GM20431 (cell line): Measurements from ENCODE around the gene CARD19.

Experiments
- in situ Hi-C: fragments of 300-500 bp; cut with MseI, MboI; formaldehyde crosslinking; loops from one replicate; pipeline ENCODE4 v1.15.0; 2020; ENCODE audit warnings: low sequenced_read_pairs; ENCODE audit not compliant: unreplicated experiment

The CARD19 gene

DNA sequence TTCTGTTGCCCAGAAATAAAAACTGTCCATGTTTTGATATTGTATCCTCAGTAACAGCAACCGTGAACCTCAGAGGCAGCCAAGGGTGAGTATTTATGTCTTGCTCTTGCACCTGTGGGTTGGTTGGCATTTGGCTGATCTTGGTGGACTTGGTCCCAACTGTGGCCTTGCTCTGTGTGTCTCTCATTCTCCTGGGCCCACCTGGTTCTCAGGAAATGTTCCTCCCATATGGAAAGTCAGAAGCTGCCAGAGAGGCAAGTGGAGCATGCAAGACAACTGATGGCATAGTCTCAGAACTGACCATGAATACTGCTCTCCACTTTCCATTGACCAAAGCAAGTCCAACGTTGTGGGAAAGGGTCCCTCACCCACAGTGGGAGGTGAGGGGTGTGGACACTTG lies 51.6 kb downstream of the CARD19 start:
- in situ Hi-C loops = loop anchor here (25.0 kb wide), 1 partner anchor 390 kb away; no protein-coding TSS in a partner anchor

DNA sequence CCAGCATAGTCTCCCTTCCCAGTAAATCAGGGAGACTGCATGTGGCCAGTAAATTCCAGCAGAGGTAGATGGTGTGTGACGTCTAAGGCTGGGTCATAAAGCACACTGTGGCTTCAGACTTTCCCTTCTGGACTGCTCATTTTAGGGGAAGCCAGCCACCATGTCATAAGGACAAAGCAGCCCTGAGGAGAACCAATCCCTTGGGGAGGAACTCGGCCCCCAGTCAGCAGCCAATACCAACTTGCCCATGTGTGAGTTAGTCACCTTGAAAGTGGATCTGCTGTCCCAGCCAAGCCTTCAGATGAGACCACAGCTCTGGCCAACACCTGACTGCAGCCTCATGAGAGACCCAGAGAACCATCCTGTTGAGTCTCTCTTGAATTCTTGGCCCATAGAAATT lies 52.7 kb downstream of the CARD19 start:
- in situ Hi-C loops = loop anchor here (25.0 kb wide), 1 partner anchor 389 kb away; no protein-coding TSS in a partner anchor

DNA sequence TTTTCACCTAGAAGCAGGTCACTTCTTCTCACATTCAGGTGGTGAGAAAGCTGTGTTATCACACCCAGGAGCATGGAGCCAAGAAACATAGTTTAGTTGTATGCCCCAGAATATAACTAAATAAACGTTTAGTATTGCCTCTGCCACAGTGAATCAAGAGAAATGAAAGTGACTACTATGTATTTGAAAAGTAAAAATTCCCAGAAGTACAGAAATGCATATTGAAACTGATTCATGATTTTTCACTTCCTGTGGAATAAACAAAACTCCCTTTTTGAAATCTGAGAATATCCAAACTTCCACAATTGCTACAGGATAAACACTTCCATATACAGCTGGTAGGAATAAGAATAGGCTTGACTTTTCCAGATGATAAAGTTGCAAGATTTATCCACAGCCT lies 53.3 kb downstream of the CARD19 start:
- in situ Hi-C loops = loop anchor here (25.0 kb wide), 1 partner anchor 388 kb away; no protein-coding TSS in a partner anchor

DNA sequence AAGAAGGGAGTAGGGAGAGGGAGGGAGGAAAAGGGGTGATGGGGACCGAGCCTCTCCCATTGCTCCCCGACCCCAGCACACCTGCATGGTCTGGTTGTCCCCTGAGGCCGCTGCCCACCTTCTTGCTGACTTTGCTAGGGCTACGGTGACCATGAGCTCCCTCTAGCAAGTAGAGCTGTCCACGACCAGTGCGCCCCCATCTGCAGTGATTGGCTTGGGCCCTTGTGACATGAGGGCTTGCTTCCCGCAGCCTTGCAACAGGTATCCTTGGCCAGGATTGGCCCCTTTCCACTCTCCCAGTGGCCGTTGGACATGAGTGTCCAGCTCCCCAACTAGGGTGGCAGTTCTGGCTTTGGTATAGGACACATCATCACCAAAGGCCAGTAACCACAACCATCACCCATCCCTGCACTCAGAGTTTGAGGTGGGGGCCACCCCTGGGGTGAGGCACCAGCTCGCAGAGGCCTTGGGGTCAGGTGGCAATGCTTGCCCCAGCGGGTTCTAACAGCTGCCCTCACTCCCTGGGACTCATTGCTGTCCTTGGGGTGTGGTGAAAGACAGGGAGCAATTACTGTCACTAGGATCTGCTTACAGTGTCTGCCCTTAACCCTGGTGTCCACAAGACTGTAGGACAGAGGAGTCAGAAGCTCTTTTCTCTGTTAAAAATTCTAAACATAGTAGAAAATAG lies 55.2 kb downstream of the CARD19 start:
- in situ Hi-C loops = no loop called here

DNA sequence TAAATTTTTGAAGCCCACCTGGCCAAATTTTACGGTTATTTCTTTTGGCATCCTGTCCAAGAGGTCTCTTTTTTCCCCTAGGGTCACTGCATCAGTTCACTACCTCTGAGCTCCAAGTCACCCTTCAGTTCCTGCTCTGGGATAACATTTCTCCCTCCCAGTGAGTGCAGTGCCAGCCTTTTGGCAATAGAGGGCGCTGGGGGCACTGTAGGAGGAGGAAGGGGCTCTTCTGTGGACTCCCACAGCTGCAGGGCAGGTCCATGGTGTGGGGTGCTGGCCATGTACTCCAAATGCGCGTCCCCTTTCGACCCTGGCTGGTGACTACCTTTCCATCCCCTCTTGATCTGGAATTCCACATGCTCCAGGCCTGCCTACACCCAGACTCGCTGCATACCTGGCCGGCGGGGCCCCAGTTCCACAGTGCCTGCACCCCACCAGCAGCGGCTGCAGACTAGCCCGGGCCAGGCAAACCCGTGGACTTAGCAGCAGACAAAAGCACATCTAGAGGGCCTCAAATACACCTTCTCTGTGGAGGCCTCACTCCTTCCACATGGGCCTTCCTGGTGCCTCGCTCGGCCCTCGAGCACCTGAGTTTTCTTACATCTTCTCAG lies 58.4 kb downstream of the CARD19 start:
- in situ Hi-C loops = no loop called here

DNA sequence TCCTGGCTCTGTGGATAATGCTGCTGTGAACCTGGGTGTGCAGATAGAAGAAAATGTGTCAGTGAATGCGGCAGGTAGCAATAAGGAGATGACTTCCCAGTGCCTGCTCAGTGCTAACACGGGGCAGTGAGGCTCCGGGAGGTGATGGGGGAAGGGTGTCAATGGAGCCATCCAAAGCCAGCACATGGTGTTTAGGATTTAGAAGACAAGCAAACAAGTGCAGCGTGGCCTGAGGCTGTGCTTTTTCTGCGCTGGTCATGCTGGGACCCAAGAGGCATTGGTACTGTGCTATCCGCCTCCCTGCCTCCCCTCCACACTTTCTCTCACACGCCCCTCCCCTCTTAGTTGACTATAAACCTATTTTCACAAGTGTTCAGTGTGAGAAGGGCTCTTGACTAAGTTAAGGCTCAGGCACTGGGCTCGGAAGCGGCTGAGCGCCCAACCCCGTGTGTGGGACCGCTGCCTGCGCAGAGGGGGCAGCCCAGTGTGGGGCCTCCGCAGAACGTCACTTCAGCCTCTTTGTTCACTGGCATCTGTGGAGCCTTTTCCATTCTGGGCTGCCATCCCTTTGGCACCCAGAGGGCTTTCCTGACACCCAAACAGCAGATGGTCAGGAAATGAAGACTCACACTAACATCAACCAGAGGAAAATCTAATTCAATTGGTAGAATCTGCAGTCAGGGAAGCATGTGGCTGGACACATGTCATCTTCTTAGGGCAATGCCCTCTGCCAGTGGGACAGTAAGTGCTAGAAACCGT lies 59.9 kb downstream of the CARD19 start:
- in situ Hi-C loops = no loop called here

DNA sequence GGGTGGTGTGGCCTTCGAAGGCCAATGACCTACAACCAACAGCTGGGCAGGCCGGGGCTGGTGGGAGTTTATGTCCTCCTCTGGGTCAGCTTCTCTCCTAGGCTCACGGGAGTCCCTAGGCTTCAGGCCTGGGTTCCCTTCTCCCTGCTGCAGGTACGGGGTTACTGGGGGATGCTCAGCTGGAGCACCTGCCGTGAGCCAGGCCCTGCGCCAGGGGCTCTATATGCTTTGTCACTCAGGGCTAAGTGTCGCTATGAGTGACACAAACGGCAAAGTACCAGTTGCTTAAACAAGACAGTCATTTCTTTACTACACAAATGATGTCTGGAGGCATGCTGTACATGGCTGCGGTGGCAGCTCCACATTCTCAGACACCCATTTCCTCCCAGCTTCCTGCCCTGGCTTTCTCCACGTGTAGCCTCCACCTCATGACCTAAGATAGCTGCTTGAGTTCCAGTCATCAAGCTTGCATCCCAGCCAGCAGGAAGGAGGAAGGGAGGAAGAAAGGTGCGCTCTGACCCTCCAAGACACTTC lies 60.5 kb downstream of the CARD19 start:
- in situ Hi-C loops = no loop called here

DNA sequence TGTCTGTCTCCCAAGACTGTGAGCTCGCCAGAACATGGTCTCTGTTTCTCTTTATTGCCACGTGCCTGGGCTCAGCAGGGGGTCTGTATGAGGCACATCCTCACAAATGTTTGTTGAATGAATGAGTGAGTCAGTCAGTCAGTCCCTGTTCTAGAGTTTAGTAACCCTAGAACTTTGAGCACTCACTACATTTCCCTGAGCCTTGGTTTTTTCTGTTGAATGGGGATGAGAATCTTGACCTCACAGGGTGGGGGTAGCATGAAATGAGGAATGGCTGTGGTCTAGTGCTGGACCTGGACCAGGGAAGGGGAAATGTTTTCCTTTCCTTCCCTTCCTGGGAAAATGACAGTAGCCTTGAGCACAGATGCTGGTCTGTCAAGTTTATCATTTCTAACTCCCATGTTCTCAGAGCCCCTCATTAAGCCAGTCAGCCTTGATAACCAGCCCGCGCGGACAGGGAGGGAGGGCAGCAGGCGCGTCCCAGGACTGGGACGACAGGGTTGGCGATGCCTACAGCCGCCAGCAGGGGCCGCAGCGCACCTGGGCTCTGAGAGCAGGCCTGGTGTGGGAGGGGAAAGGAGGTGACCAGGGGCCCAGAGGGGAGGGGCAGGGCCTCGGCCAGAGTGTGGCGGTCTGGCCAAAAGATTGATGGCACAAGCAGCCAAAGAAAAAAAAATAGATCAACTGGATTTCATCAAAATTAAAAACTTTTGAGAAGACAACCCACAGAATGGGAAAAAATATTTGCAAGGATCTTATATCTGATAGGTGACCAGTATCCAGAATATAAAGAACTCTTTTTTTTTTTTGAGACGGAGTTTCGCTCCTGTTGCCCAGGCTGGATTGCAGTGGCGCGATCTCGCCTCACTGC lies 63.8 kb downstream of the CARD19 start:
- in situ Hi-C loops = loop anchor here (10.0 kb wide), 1 partner anchor 145 kb away; no protein-coding TSS in a partner anchor

DNA sequence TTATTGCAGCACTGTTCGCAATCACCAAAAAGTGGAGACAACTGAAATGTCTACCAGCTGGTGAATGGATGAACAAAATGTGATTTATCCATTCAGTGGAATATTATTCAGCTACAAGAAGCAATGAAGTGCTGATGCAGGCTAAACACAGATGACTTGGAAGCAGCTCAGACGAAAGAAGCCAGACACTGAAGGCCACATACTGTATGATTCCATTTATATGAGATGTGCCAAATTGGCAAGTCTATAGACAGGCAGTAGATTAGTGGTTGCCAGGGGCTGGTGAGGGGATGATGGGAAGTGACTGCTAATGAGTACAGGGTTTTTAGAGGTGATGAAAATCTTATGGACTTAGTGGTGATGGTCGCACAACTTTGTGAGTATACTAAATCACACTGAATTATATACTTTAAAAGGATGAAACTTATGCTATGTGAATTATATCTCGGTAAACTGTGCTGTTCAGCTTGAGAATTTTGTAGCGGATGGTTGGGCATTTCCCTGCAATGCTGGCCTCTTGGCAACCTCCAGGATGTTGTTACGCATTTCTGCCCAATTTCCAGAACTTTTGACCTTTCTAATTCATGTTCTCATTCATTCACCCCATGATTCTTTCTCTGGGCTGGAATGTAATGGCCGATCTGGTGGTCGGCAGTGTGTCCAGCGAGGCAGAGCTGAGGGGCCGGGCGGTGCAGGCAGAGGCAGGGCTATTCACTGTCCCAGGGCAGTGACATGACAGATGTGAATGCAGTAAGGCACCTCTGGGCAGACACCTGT lies 66.0 kb downstream of the CARD19 start:
- in situ Hi-C loops = loop anchor here (10.0 kb wide), 1 partner anchor 143 kb away; no protein-coding TSS in a partner anchor
